Upper lobe of left lung (tissue), 4 donors: ENCODE results near the gene CAB39.

Experiments
- CTCF ChIP-seq, 6 experiments: fragments of 450-650 bp in 4 of 6; fragments of 200-600 bp in 2 of 6; sonication (generic) in 2 of 6; IDR thresholded peaks; one replicate each; pipeline ENCODE4 v1.5.1; 2016 to 2019; ENCODE audit warnings: antibody characterized with exemption in 6 of 6
- EP300 ChIP-seq, 4 donors: sonication (generic); formaldehyde crosslinking; IDR thresholded peaks; one replicate each; pipeline ENCODE4 v1.5.1; 2017; ENCODE audit warnings: antibody characterized with exemption in 4 of 4, control low read depth in 2 of 4
- POLR2AphosphoS5 ChIP-seq, 2 donors: sonication (generic); formaldehyde crosslinking; IDR thresholded peaks; one replicate each; pipeline ENCODE4 v1.5.1; 2017; ENCODE audit warnings: antibody characterized with exemption in 2 of 2

GRCh38 chr2:230732914-230733401 is 20.3 kb downstream of the CAB39 start:
- TF ChIP-seq CTCF (IDR thresholded peaks at IDR 0.05) (no peak), EP300 (IDR thresholded peaks at IDR 0.05) (no peak), POLR2AphosphoS5 (IDR thresholded peaks at IDR 0.05) (no peak)
